CD4-positive, alpha-beta T cell treated with Interleukin-2 at 100 ng/mL for 4 hours (primary cell): ENCODE data around the gene MBOAT1.
"Not testable (repeated sequence)": the region's sequence is repeated elsewhere in the genome, so short reads cannot be mapped to it uniquely, and the experiment has no call there.

Experiments
- DNase-seq: peaks from one replicate; pipeline ENCODE4 v3.0.0-alpha.2; 2020; ENCODE audit warnings: low spot score

MBOAT1 gene

GRCh38 chr6:20212392-20213111 is at the start of gene MBOAT1:
TSS of gene MBOAT1 (minus strand) at chr6:20212469. CDS start at chr6:20212234, 235 bp downstream.
- DNase-seq: peak; percentile 66

GRCh38 chr6:20261685-20262084 is 49.4 kb upstream of the MBOAT1 start:
- no peak for DNase-seq

- no peak for DNase-seq
Measured at GRCh38 chr6:20260360-20260759, 48.1 kb upstream of the MBOAT1 start.

- DNase-seq: no peak
Measured at GRCh38 chr6:20259316-20260049, 47.2 kb upstream of the MBOAT1 start.

GRCh38 chr6:20255428-20255827 is 43.2 kb upstream of the MBOAT1 start:
- no peak for DNase-seq

- no peak for DNase-seq
Measured at GRCh38 chr6:20254295-20254694, 42.0 kb upstream of the MBOAT1 start.

- no peak for DNase-seq
Measured at GRCh38 chr6:20253021-20253420, 40.8 kb upstream of the MBOAT1 start.

GRCh38 chr6:20252311-20252710 is 40.0 kb upstream of the MBOAT1 start:
- DNase-seq: no peak

- no peak for DNase-seq
Measured at GRCh38 chr6:20251525-20251924, 39.3 kb upstream of the MBOAT1 start.

- no peak for DNase-seq
Measured at GRCh38 chr6:20246125-20246524, 33.9 kb upstream of the MBOAT1 start.

- not testable (repeated sequence) for DNase-seq
Measured at GRCh38 chr6:20244807-20245681, 32.8 kb upstream of the MBOAT1 start.

- DNase-seq: no peak
Measured at GRCh38 chr6:20243288-20243687, 31.0 kb upstream of the MBOAT1 start.

GRCh38 chr6:20242397-20242796 is 30.1 kb upstream of the MBOAT1 start:
- no peak for DNase-seq

- DNase-seq: no peak
Measured at GRCh38 chr6:20241102-20241501, 28.8 kb upstream of the MBOAT1 start.

- no peak for DNase-seq
Measured at GRCh38 chr6:20238688-20239587, 26.7 kb upstream of the MBOAT1 start.

- DNase-seq: no peak
Measured at GRCh38 chr6:20237677-20238460, 25.6 kb upstream of the MBOAT1 start.

GRCh38 chr6:20236909-20237600 is 24.8 kb upstream of the MBOAT1 start:
- DNase-seq: no peak

- DNase-seq: no peak
Measured at GRCh38 chr6:20236344-20236743, 24.1 kb upstream of the MBOAT1 start.

GRCh38 chr6:20235041-20235440 is 22.8 kb upstream of the MBOAT1 start:
- no peak for DNase-seq

- DNase-seq: no peak
Measured at GRCh38 chr6:20234136-20234535, 21.9 kb upstream of the MBOAT1 start.
